HEK293 (cell line): Measurements from ENCODE around the gene ZNF579.

Experiments used
- CTCF ChIA-PET: fragments of 350-600 bp; formaldehyde crosslinking; extraction: SDS; loops from one replicate; lab custom pipeline; 2021; ENCODE audit warnings: antibody characterized with exemption; lab: Yijun Ruan, JAX
- POLR2A ChIA-PET: fragments of 300-600 bp; formaldehyde crosslinking; extraction: SDS; loops from one replicate; lab custom pipeline; 2020; ENCODE audit warnings: antibody characterized with exemption, inconsistent platforms; lab: Yijun Ruan, JAX
- H3K27ac ChIP-seq: fragments of 200-500 bp; sonication (Bioruptor generic); 2 replicates; pipeline ENCODE4 v1.5.1; 2014; ENCODE audit warnings: low read depth, low read length, control low read depth, inconsistent platforms; ENCODE audit errors: extremely low read depth
- H3K36me3 ChIP-seq, 2 experiments: fragments of 200-500 bp in 1 of 2; sonication (Bioruptor generic) in 1 of 2; 1 replicate in 1 of 2; 2 replicates in 1 of 2; pipeline ENCODE4 v1.5.1; 2014 to 2017; ENCODE audit warnings: inconsistent platforms in 2 of 2, low read length in 2 of 2; ENCODE audit not compliant: control insufficient read depth in 2 of 2, insufficient read depth in 1 of 2
- H3K4me1 ChIP-seq: fragments of 200-500 bp; sonication (Bioruptor generic); 2 replicates; pipeline ENCODE4 v1.5.1; 2014; ENCODE audit warnings: mild to moderate bottlenecking, low read length, inconsistent platforms; ENCODE audit not compliant: control insufficient read depth, insufficient read depth
- H3K4me3 ChIP-seq: 2 replicates; pipeline ENCODE4 v1.5.1; 2011; ENCODE audit warnings: low read depth, mild to moderate bottlenecking, control low read depth, low read length, moderate library complexity
- H3K9me3 ChIP-seq: fragments of 200-500 bp; sonication (Bioruptor generic); 2 replicates; pipeline ENCODE4 v1.5.1; 2014; ENCODE audit warnings: low read depth, low read length, inconsistent platforms; ENCODE audit not compliant: control insufficient read depth, insufficient read depth
- ATF2 ChIP-seq: fragments of 450-650 bp; formaldehyde crosslinking; IDR thresholded peaks from 2 replicates; pipeline ENCODE4 v1.5.1; 2016; ENCODE audit warnings: missing biosample characterization, missing genetic modification characterization, low read depth
- BCL6B ChIP-seq: fragments of 450-650 bp; formaldehyde crosslinking; IDR thresholded peaks from 2 replicates; pipeline ENCODE4 v1.5.1; 2017; ENCODE audit warnings: missing biosample characterization, missing genetic modification characterization
- FEZF1 ChIP-seq: fragments of 450-650 bp; formaldehyde crosslinking; IDR thresholded peaks from 2 replicates; pipeline ENCODE4 v1.5.1; 2016; ENCODE audit warnings: missing biosample characterization, missing genetic modification characterization
- GLI4 ChIP-seq: fragments of 450-650 bp; formaldehyde crosslinking; IDR thresholded peaks from 2 replicates; pipeline ENCODE4 v1.5.1; 2016; ENCODE audit warnings: missing biosample characterization, missing genetic modification characterization
- HOXA7 ChIP-seq: sonication (generic); formaldehyde crosslinking; IDR thresholded peaks from 2 replicates; pipeline ENCODE4 v1.8.1; 2022; ENCODE audit warnings: missing genetic modification reagents, borderline replicate concordance
- HOXD13 ChIP-seq: sonication (generic); formaldehyde crosslinking; IDR thresholded peaks from 2 replicates; pipeline ENCODE4 v1.8.0; 2022; ENCODE audit warnings: missing genetic modification reagents, borderline replicate concordance
- PATZ1 ChIP-seq: fragments of 450-650 bp; formaldehyde crosslinking; IDR thresholded peaks from 2 replicates; pipeline ENCODE4 v1.5.1; 2016; ENCODE audit warnings: missing biosample characterization, missing genetic modification characterization
- PBX3 ChIP-seq: sonication (generic); formaldehyde crosslinking; IDR thresholded peaks from 2 replicates; pipeline ENCODE4 v1.8.1; 2022; ENCODE audit warnings: mild to moderate bottlenecking, moderate library complexity, missing genetic modification reagents
- RBAK ChIP-seq: fragments of 450-650 bp; formaldehyde crosslinking; IDR thresholded peaks from 2 replicates; pipeline ENCODE4 v1.5.1; 2016; ENCODE audit warnings: missing biosample characterization, missing genetic modification characterization
- SP2 ChIP-seq: fragments of 450-650 bp; formaldehyde crosslinking; IDR thresholded peaks from 2 replicates; pipeline ENCODE4 v1.5.1; 2016; ENCODE audit warnings: missing biosample characterization, missing genetic modification characterization
- ZNF121 ChIP-seq: fragments of 450-650 bp; formaldehyde crosslinking; IDR thresholded peaks from 2 replicates; pipeline ENCODE4 v1.5.1; 2016; ENCODE audit warnings: missing biosample characterization, missing genetic modification characterization
- ZNF202 ChIP-seq: fragments of 450-650 bp; formaldehyde crosslinking; IDR thresholded peaks from 2 replicates; pipeline ENCODE4 v1.5.1; 2016; ENCODE audit warnings: missing biosample characterization, missing genetic modification characterization, borderline replicate concordance
- ZNF366 ChIP-seq: fragments of 450-650 bp; formaldehyde crosslinking; conservative IDR thresholded peaks from 2 replicates; pipeline ENCODE4 v1.5.1; 2016; ENCODE audit warnings: missing biosample characterization, missing genetic modification characterization
- ZNF37A ChIP-seq: fragments of 450-650 bp; IDR thresholded peaks from 2 replicates; pipeline ENCODE4 v1.5.1; 2018; ENCODE audit warnings: missing biosample characterization, missing genetic modification characterization
- ZNF398 ChIP-seq: fragments of 450-650 bp; formaldehyde crosslinking; IDR thresholded peaks from 2 replicates; pipeline ENCODE4 v1.5.1; 2017; ENCODE audit warnings: missing biosample characterization, missing genetic modification characterization
- ZNF473 ChIP-seq: fragments of 450-650 bp; formaldehyde crosslinking; IDR thresholded peaks from 2 replicates; pipeline ENCODE4 v1.5.1; 2017; ENCODE audit warnings: missing biosample characterization, missing genetic modification characterization
- ZNF488 ChIP-seq: fragments of 450-650 bp; formaldehyde crosslinking; IDR thresholded peaks from 2 replicates; pipeline ENCODE4 v1.5.1; 2016; ENCODE audit warnings: missing biosample characterization, missing genetic modification characterization
- ZNF510 ChIP-seq: fragments of 450-650 bp; formaldehyde crosslinking; IDR thresholded peaks from 2 replicates; pipeline ENCODE4 v1.5.1; 2018; ENCODE audit warnings: mild to moderate bottlenecking, missing genetic modification characterization, missing biosample characterization; ENCODE audit not compliant: insufficient replicate concordance
- ZNF513 ChIP-seq: fragments of 450-650 bp; IDR thresholded peaks from 2 replicates; pipeline ENCODE4 v1.5.1; 2018; ENCODE audit warnings: missing biosample characterization, missing genetic modification characterization
- ZNF549 ChIP-seq: fragments of 450-650 bp; IDR thresholded peaks from 2 replicates; pipeline ENCODE4 v1.5.1; 2018; ENCODE audit warnings: missing biosample characterization, missing genetic modification characterization, mild to moderate bottlenecking, inconsistent platforms, moderate library complexity
- ZNF596 ChIP-seq: fragments of 450-650 bp; IDR thresholded peaks from 2 replicates; pipeline ENCODE4 v1.5.0; 2018; ENCODE audit warnings: missing biosample characterization, mild to moderate bottlenecking, missing genetic modification characterization, moderate library complexity
- ZNF626 ChIP-seq: fragments of 450-650 bp; sonication (Bioruptor Pico); formaldehyde crosslinking; IDR thresholded peaks from 2 replicates; pipeline ENCODE4 v1.5.1; 2018; ENCODE audit warnings: missing biosample characterization, missing genetic modification characterization, inconsistent platforms
- ZNF777 ChIP-seq: fragments of 450-650 bp; formaldehyde crosslinking; IDR thresholded peaks from 2 replicates; pipeline ENCODE4 v1.5.1; 2017; ENCODE audit warnings: missing biosample characterization, missing genetic modification characterization, borderline replicate concordance

The ZNF579 gene

GRCh38 chr19:55624109-55625003 lies 43.7 kb upstream of the ZNF579 start, which contains the start of gene ZNF784 (continued):
- TF ChIP-seq ATF2 (tag by site-specific recombination) (no peak), ZNF37A (tag by site-specific recombination) (no peak), ZNF398 (tag by site-specific recombination) (peak; percentile 21; the same call in 1 of the 2 replicates), BCL6B (no peak), GLI4 (no peak), ZNF488 (no peak), ZNF513 (tag by site-specific recombination) (no peak), ZNF121 (tag by site-specific recombination) (no peak), ZNF510 (no peak), ZNF626 (no peak), PATZ1 (tag by site-specific recombination) (peak; percentile 44), ZNF473 (tag by site-specific recombination) (no peak)

- POLR2A ChIA-PET: interaction anchor here (1.0 to 9.1 kb wide), 3 partner anchors 18 to 216 kb away, joined by 5 to 75 read pairs (median 6); partner anchors contain the start of genes FIZ1, UBE2S and ZNF865
- Histone ChIP-seq H3K4me1 (peaks cover 5% of the 10 kb centered on the region), H3K36me3 (peaks cover 0 to 5% of the 10 kb centered on the region in 2 experiments; a peak in 1 of 3 replicates), H3K4me3 (peak overlapping the region; percentile 33), H3K9me3 (no peaks in the 10 kb centered on the region), H3K27ac (no peak overlapping the region)
- CTCF ChIA-PET: interaction anchor here (0.9 to 5.3 kb wide), 10 partner anchors 8 to 156 kb away, joined by 3 to 30 read pairs (median 6); partner anchors contain the start of gene ZNF865
- TF ChIP-seq RBAK (tag by site-specific recombination) (no peak), ZNF202 (tag by site-specific recombination) (no peak), HOXD13 (CRISPR knock-in tag) (no peak), ZNF366 (tag by site-specific recombination) (no peak), ZNF596 (tag by site-specific recombination) (no peak), PBX3 (CRISPR knock-in tag) (no peak), ZNF398 (tag by site-specific recombination) (no peak), HOXA7 (no peak), FEZF1 (tag by site-specific recombination) (no peak), ZNF777 (tag by site-specific recombination) (no peak), ZNF549 (tag by site-specific recombination) (no peak), SP2 (tag by site-specific recombination) (no peak)
These were observed 42.9 kb upstream of the ZNF579 start for GRCh38 chr19:55623561-55623960.
